ENCODE data around the gene S100B. TPM values are rescaled to one million over a fixed set of nuclear protein-coding genes. Genes with fewer than 3 reads are reported as not detected.
"Not testable (repeated sequence)": the region's sequence is repeated elsewhere in the genome, so short reads cannot be mapped to it uniquely, and the experiment has no call there.

S100B gene
- total RNA-seq, 6 donors from 2014 or later = 1.8 to 4.5 (median 2.7) TPM; not detected in 2

DNA sequence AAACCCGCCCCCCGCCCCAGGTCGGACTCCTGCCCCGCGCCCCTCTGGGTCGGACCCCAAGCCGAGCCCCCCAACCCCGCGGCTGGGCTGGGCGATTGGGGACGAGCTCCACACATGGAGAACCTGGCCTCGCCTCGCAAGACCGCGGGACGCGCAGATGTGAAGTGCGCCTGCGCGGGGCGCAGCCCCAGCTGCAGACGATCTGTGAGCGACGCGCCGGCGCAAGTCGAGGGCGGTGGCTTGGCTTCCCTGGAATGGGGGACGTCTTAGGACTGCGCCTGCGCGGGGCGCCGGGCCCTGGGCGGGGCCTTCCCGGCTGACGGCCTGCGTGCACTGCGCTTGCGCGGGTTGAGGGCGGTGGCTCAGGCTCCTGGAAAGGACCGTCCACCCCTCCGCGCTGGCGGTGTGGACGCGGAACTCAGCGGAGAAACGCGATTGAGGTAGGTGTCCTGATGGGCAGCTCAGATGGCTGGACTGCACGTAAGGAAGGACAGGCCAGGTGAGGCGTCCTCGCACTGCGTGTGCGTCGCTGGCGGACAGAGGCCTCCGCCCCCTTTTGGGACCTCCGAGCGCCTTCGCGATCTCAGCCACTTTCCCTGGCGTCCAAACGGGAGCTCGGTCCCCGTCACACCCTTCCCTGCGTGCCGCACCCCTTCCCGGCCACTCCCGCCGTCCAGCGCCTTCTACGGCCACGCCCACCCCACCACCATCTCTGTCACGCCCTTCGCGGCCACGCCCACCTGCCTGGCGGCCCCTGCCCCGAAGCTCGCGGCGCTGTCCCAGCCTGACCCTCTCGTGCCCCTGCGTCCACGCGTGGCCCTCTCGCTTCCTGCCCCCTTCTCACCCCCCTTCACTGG lies 30.7 kb upstream of the S100B start, which contains the start of gene PRMT2:
PRMT2 (plus strand) TSS at position 351 of the 857 bp plus-strand sequence. CDS start 1,278 bp downstream, outside the sequence.
- H3K27ac ChIP-seq = peak within 1 kb of the TSS; percentile 99 to 100 (median 100)
- H3K4me1 ChIP-seq = peaks cover 27 to 40% (median 37%) of the 10 kb centered on the region in 4 donors
- no peaks in the 10 kb centered on the region for H3K36me3 ChIP-seq
- no peaks in the 10 kb centered on the region for H3K27me3 ChIP-seq
- DNase-seq (peak; percentile 97 to 100), ATAC-seq (ENCODE audit: low FRiP score in 2 of 2) (peak; percentile 98 to 99)
- no peaks in the 10 kb centered on the region for H3K9me3 ChIP-seq
- WGBS, 2 donors = 1% methylated on average over 38 to 66 of the region's 90 CpGs
- H3K4me3 ChIP-seq = peak within 1 kb of the TSS; percentile 75 to 94 (median 86)
- TF ChIP-seq EP300 (IDR thresholded peaks at IDR 0.05) (peak in 1 of 4 donors; percentile 2), POLR2A (IDR thresholded peaks at IDR 0.05) (peak; percentile 32 to 98 (median 80)), POLR2AphosphoS5 (IDR thresholded peaks at IDR 0.05) (peak; percentile 96 to 98)
- TF ChIP-seq, protein P1, sequence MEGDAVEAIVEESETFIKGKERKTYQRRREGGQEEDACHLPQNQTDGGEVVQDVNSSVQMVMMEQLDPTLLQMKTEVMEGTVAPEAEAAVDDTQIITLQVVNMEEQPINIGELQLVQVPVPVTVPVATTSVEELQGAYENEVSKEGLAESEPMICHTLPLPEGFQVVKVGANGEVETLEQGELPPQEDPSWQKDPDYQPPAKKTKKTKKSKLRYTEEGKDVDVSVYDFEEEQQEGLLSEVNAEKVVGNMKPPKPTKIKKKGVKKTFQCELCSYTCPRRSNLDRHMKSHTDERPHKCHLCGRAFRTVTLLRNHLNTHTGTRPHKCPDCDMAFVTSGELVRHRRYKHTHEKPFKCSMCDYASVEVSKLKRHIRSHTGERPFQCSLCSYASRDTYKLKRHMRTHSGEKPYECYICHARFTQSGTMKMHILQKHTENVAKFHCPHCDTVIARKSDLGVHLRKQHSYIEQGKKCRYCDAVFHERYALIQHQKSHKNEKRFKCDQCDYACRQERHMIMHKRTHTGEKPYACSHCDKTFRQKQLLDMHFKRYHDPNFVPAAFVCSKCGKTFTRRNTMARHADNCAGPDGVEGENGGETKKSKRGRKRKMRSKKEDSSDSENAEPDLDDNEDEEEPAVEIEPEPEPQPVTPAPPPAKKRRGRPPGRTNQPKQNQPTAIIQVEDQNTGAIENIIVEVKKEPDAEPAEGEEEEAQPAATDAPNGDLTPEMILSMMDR (IDR thresholded peaks at IDR 0.05) = peak in 4 of 6 experiments; percentile 5 to 59 (median 42)

DNA sequence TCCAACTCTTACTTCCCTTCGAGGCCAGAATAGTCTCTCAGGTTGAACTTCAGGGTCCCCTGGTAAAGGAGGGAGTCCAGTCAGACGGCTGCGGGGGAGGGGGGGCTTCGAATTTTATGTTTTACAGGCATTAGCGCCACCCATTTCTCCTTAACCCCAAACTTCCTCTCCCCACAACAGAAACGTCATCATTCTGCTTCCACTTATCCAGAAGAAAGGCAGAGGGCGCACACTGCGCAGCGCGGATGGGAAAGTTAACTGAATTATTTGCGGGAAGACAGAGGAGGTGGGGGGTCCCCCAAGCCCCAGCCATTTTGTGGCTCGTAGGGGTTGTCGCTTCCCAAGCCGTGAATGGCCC lies 30.1 kb upstream of the S100B start:
- H3K36me3 ChIP-seq = no peaks in the 10 kb centered on the region
- H3K27ac ChIP-seq = peak overlapping the region; percentile 99 to 100 (median 100)
- DNase-seq = peak in 1 of 2 donors; percentile 52
- no peaks in the 10 kb centered on the region for H3K27me3 ChIP-seq
- peaks cover 25 to 38% (median 36%) of the 10 kb centered on the region in 4 donors for H3K4me1 ChIP-seq
- H3K4me3 ChIP-seq = peak overlapping the region; percentile 64 to 94 (median 84)
- no peaks in the 10 kb centered on the region for H3K9me3 ChIP-seq
- TF ChIP-seq POLR2AphosphoS5 (IDR thresholded peaks at IDR 0.05) (no peak), EP300 (IDR thresholded peaks at IDR 0.05) (no peak), POLR2A (IDR thresholded peaks at IDR 0.05) (no peak)
- TF ChIP-seq, protein P1 (IDR thresholded peaks at IDR 0.05) = no peak
- ATAC-seq (ENCODE audit: low FRiP score in 2 of 2) = peak; percentile 72 to 80
- 1% methylated on average over 11 to 14 of the region's 14 CpGs for WGBS, 2 donors

DNA sequence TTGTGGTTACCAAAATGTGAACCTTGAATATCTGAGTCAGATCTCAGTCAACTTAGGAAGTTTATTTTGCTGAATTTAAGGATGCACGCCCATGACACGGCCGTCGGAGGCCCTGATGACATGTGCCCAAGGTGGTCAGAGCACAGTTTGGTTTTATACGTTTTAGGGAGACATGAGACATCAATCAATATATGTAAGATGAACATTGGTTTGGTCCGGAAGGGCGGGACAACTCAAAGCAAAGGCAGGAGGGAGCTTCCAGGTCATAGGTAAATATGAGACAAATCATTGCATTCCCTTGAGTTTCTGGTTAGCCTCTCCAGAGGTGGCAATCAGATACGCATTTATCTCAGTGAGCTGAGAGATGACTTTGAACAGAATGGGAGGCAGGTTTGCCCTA lies 29.5 kb upstream of the S100B start:
- Histone ChIP-seq H3K27ac (peak overlapping the region; percentile 99 to 100 (median 100)), H3K4me1 (peaks cover 20 to 35% (median 32%) of the 10 kb centered on the region in 4 donors), H3K27me3 (no peaks in the 10 kb centered on the region), H3K4me3 (peak overlapping the region in 3 of 4 donors; percentile 75 to 94 (median 93)), H3K36me3 (no peaks in the 10 kb centered on the region), H3K9me3 (no peaks in the 10 kb centered on the region)
- ATAC-seq (ENCODE audit: low FRiP score in 2 of 2) (no peak), DNase-seq (no peak)
- no peak for TF ChIP-seq POLR2A (IDR thresholded peaks at IDR 0.05)
- TF ChIP-seq, protein P1 (IDR thresholded peaks at IDR 0.05) = no peak
- no peak for TF ChIP-seq POLR2AphosphoS5 (IDR thresholded peaks at IDR 0.05)
- no peak for TF ChIP-seq EP300 (IDR thresholded peaks at IDR 0.05)
- WGBS, 2 donors = 90 to 93% methylated on average over 8 of the region's 8 CpGs

DNA sequence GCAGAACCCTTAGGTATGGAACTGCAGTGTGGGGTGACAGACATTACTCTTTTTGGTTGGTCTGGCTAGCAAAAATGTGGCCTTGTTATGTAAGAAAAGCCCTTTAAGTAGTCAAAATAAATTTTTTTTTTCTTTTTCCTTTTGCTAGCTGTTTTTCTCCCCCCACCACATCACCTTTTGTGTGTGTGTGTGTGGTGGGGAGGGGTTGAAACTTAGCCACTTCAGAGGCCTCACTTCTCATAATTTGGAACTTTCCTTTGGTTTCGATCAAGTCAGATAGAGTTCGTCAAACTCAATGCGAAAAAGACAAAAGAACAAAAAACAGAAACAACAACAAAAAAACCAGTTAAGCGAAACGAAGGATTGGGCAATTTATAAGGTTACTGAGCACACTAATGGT lies 28.7 kb upstream of the S100B start:
- no peaks in the 10 kb centered on the region for H3K27me3 ChIP-seq
- H3K27ac ChIP-seq = no peak overlapping the region
- DNase-seq (no peak), ATAC-seq (ENCODE audit: low FRiP score in 2 of 2) (no peak)
- H3K9me3 ChIP-seq = no peaks in the 10 kb centered on the region
- TF ChIP-seq EP300 (IDR thresholded peaks at IDR 0.05) (no peak), POLR2AphosphoS5 (IDR thresholded peaks at IDR 0.05) (no peak), POLR2A (IDR thresholded peaks at IDR 0.05) (no peak)
- TF ChIP-seq, protein P1 (IDR thresholded peaks at IDR 0.05) = no peak
- peaks cover 19 to 26% (median 25%) of the 10 kb centered on the region in 4 donors for H3K4me1 ChIP-seq
- H3K4me3 ChIP-seq = no peak overlapping the region
- no peaks in the 10 kb centered on the region for H3K36me3 ChIP-seq
- 93% methylated on average over 5 of the region's 5 CpGs for WGBS, 2 donors

DNA sequence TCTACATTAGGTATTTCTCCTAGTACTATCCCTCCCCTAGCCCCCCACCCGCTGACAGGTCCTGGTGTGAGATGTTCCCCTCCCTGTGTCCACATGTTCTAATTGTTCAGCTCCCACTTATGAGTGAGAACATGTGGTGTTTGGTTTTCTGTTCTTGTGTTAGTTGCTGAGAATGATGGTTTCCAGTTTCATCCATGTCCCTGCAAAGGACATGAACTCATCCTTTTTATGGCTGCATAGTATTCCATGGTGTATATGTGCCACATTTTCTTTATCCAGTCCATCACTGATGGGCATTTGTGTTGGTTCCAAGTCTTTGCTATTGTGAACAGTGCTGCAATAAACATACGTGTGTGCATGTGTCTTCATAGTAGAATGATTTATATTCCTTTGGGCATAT lies 26.0 kb upstream of the S100B start:
- ATAC-seq (ENCODE audit: low FRiP score in 2 of 2); H3K27ac ChIP-seq; DNase-seq; H3K27me3 ChIP-seq; H3K36me3 ChIP-seq; H3K4me1 ChIP-seq; H3K9me3 ChIP-seq; H3K4me3 ChIP-seq: not testable (repeated sequence)
- WGBS, 2 donors = 89 to 92% methylated on average over 2 of the region's 2 CpGs
